ENCODE results near the gene TEX11. TPM values are rescaled to one million over a fixed set of nuclear protein-coding genes. Genes with fewer than 3 reads are reported as not detected.
"Not testable (repeated sequence)": the region's sequence is repeated elsewhere in the genome, so short reads cannot be mapped to it uniquely, and the experiment has no call there.

TEX11 gene
- total RNA-seq, 1 experiment from 2014 or later: not detected

GRCh38 chrX:70907900-70908299 lies 611 bp downstream of the TEX11 start:
- no peaks in the 10 kb centered on the region for H3F3A ChIP-seq (ENCODE audit: insufficient read depth, low read depth)
- H3K4me3 ChIP-seq: no peak overlapping the region
- H3K36me3 ChIP-seq (ENCODE audit: low read depth): no peaks in the 10 kb centered on the region
- DNase-seq: no peak
- intact Hi-C loops (cut with micrococcal nuclease; ENCODE audit: unreplicated experiment): no loop called here
- H3K4me2 ChIP-seq: no peak overlapping the region
- no peaks in the 10 kb centered on the region for H3K27me3 ChIP-seq (ENCODE audit: insufficient read depth, low read depth)
- H3K9me2 ChIP-seq (ENCODE audit: insufficient read depth): no peaks in the 10 kb centered on the region
- H3K79me2 ChIP-seq (ENCODE audit: low read depth): no peaks in the 10 kb centered on the region
- no peak for TF ChIP-seq EZH2 (IDR thresholded peaks at IDR 0.05; ENCODE audit: low read depth)
- TF ChIP-seq CTCF (conservative IDR thresholded peaks at IDR 0.05): no peak
- no peak overlapping the region for H2AFZ ChIP-seq
- H3K4me1 ChIP-seq (replicated peaks; ENCODE audit: insufficient read depth): no peaks in the 10 kb centered on the region
- no peaks in the 10 kb centered on the region for H3K9me3 ChIP-seq (ENCODE audit: insufficient read depth, low read depth)
- H3K27ac ChIP-seq: no peak overlapping the region
- BruUV-seq (replicated peaks): no TSS peak
- CTCF ChIA-PET: no interaction called here
- no peaks in the 10 kb centered on the region for H4K20me1 ChIP-seq (ENCODE audit: insufficient read depth)
- POLR2A ChIA-PET (ENCODE audit: unreplicated experiment): no interaction called here

- H2AFZ ChIP-seq: no peak overlapping the region
These were observed 7.0 kb downstream of the TEX11 start for GRCh38 chrX:70901465-70901864.

GRCh38 chrX:70890441-70890840 lies 18.1 kb downstream of the TEX11 start:
- H3K79me2 ChIP-seq (ENCODE audit: low read depth); H3K9me2 ChIP-seq (ENCODE audit: insufficient read depth); H3K4me3 ChIP-seq; H3F3A ChIP-seq (ENCODE audit: insufficient read depth, low read depth); H3K27ac ChIP-seq; H3K36me3 ChIP-seq (ENCODE audit: low read depth); POLR2A ChIA-PET (ENCODE audit: unreplicated experiment); BruUV-seq (replicated peaks); intact Hi-C loops (cut with micrococcal nuclease; ENCODE audit: unreplicated experiment); H4K20me1 ChIP-seq (ENCODE audit: insufficient read depth); H3K4me2 ChIP-seq; H3K4me1 ChIP-seq (replicated peaks; ENCODE audit: insufficient read depth); CTCF ChIA-PET; DNase-seq; H3K9me3 ChIP-seq (ENCODE audit: insufficient read depth, low read depth); H2AFZ ChIP-seq: not testable (repeated sequence)
- peaks cover 11% of the 10 kb centered on the region; the same call in 1 of the 2 replicates for H3K27me3 ChIP-seq (ENCODE audit: insufficient read depth, low read depth)

More at GRCh38 chrX:70901465-70901864, 7.0 kb downstream of the TEX11 start:
- Histone ChIP-seq H3F3A (ENCODE audit: insufficient read depth, low read depth) (no peaks in the 10 kb centered on the region), H3K36me3 (ENCODE audit: low read depth) (no peaks in the 10 kb centered on the region), H4K20me1 (ENCODE audit: insufficient read depth) (no peaks in the 10 kb centered on the region), H3K9me2 (ENCODE audit: insufficient read depth) (no peaks in the 10 kb centered on the region), H3K4me1 (replicated peaks; ENCODE audit: insufficient read depth) (no peaks in the 10 kb centered on the region), H3K27ac (no peak overlapping the region), H3K4me2 (no peak overlapping the region), H3K9me3 (ENCODE audit: insufficient read depth, low read depth) (no peaks in the 10 kb centered on the region), H3K27me3 (ENCODE audit: insufficient read depth, low read depth) (no peaks in the 10 kb centered on the region), H3K79me2 (ENCODE audit: low read depth) (no peaks in the 10 kb centered on the region), H3K4me3 (no peak overlapping the region)
- intact Hi-C loops (cut with micrococcal nuclease; ENCODE audit: unreplicated experiment): no loop called here
- CTCF ChIA-PET: no interaction called here
- no TSS peak for BruUV-seq (replicated peaks)
- TF ChIP-seq CTCF (conservative IDR thresholded peaks at IDR 0.05) (no peak), EZH2 (IDR thresholded peaks at IDR 0.05; ENCODE audit: low read depth) (no peak)
- DNase-seq: no peak
- POLR2A ChIA-PET (ENCODE audit: unreplicated experiment): no interaction called here

- intact Hi-C loops (cut with micrococcal nuclease; ENCODE audit: unreplicated experiment): no loop called here
- Histone ChIP-seq H3K36me3 (ENCODE audit: low read depth) (no peaks in the 10 kb centered on the region), H3K9me3 (ENCODE audit: insufficient read depth, low read depth) (no peaks in the 10 kb centered on the region), H3K79me2 (ENCODE audit: low read depth) (no peaks in the 10 kb centered on the region), H3K9me2 (ENCODE audit: insufficient read depth) (no peaks in the 10 kb centered on the region), H3K27me3 (ENCODE audit: insufficient read depth, low read depth) (no peaks in the 10 kb centered on the region), H2AFZ (no peak overlapping the region), H3K4me3 (no peak overlapping the region), H3F3A (ENCODE audit: insufficient read depth, low read depth) (no peaks in the 10 kb centered on the region), H3K4me1 (replicated peaks; ENCODE audit: insufficient read depth) (no peaks in the 10 kb centered on the region), H4K20me1 (ENCODE audit: insufficient read depth) (no peaks in the 10 kb centered on the region), H3K4me2 (no peak overlapping the region), H3K27ac (no peak overlapping the region)
- no peak for DNase-seq
- CTCF ChIA-PET: no interaction called here
- no TSS peak for BruUV-seq (replicated peaks)
- TF ChIP-seq EZH2 (IDR thresholded peaks at IDR 0.05; ENCODE audit: low read depth) (no peak), CTCF (conservative IDR thresholded peaks at IDR 0.05) (no peak)
- POLR2A ChIA-PET (ENCODE audit: unreplicated experiment): no interaction called here
These were observed 29.6 kb downstream of the TEX11 start for GRCh38 chrX:70878902-70879301.
